K562 (cell line): Measurements from ENCODE around the gene DNAJB13. TPM values are rescaled to one million over a fixed set of nuclear protein-coding genes. Genes with fewer than 3 reads are reported as not detected.
A peak's percentile ranks its signal among the peaks of the same experiment; 100 is the strongest.

Experiments
- AFF1 ChIP-seq, 2 experiments: fragments of 450-650 bp; IDR thresholded peaks; 2 replicates each; pipeline ENCODE4 v1.6.1; 2018; ENCODE audit warnings: mild to moderate bottlenecking in 2 of 2, low read depth in 1 of 2; ENCODE audit not compliant: partially characterized antibody in 2 of 2
- CAMTA2 ChIP-seq: fragments of 250-450 bp; sonication (Bioruptor Pico); conservative IDR thresholded peaks from 2 replicates; pipeline ENCODE4 v1.5.1; 2022
- CHD1 ChIP-seq: fragments of 200-600 bp; sonication (generic); IDR thresholded peaks from one replicate; pipeline ENCODE4 v1.6.1; 2012; ENCODE audit warnings: mild to moderate bottlenecking, moderate library complexity, low read length, inconsistent platforms
- CTBP1 ChIP-seq: fragments of 450-650 bp; IDR thresholded peaks from 2 replicates; pipeline ENCODE4 v1.6.1; 2016; ENCODE audit warnings: borderline replicate concordance
- EZH2 ChIP-seq: IDR thresholded peaks from 2 replicates; pipeline ENCODE4 v1.6.1; 2012; ENCODE audit warnings: low read depth, mild to moderate bottlenecking, inconsistent platforms, low read length, borderline replicate concordance
- FOXK2 ChIP-seq, 2 experiments: fragments of 450-650 bp; IDR thresholded peaks in 1 of 2; conservative IDR thresholded peaks in 1 of 2; 2 replicates each; pipeline ENCODE4 v1.6.1; 2016; ENCODE audit warnings: low read depth in 2 of 2, mild to moderate bottlenecking in 1 of 2
- IFI16 ChIP-seq: fragments of 250-450 bp; sonication (Bioruptor Pico); IDR thresholded peaks from 2 replicates; pipeline ENCODE4 v2.1.2; 2022; ENCODE audit warnings: mild to moderate bottlenecking, inconsistent platforms
- KDM4B ChIP-seq, 2 experiments: fragments of 450-650 bp in 1 of 2; sonication (generic) in 1 of 2; IDR thresholded peaks; 2 replicates each; pipeline ENCODE4 v1.6.1; 2016 to 2017; ENCODE audit warnings: borderline replicate concordance in 2 of 2, antibody characterized with exemption in 1 of 2, low read depth in 1 of 2, mild to moderate bottlenecking in 1 of 2
- MECOM ChIP-seq: fragments of 250-450 bp; sonication (Bioruptor Pico); IDR thresholded peaks from 2 replicates; pipeline ENCODE4 v1.8.0; 2022; ENCODE audit warnings: inconsistent platforms
- NR2C2 ChIP-seq, 2 experiments: fragments of 200-800 bp in 1 of 2; sonication (Bioruptor generic) in 1 of 2; sonication (generic) in 1 of 2; formaldehyde crosslinking in 1 of 2; IDR thresholded peaks; 2 replicates each; pipeline versions ENCODE4 v1.6.1 to v1.8.0; 2016 to 2022; ENCODE audit warnings: mild to moderate bottlenecking in 1 of 2, missing compliant biosample characterization in 1 of 2, missing genetic modification characterization in 1 of 2, missing genetic modification reagents in 1 of 2
- PHB ChIP-seq: fragments of 250-450 bp; sonication (Bioruptor Pico); IDR thresholded peaks from 2 replicates; pipeline ENCODE4 v1.5.0; 2021
- POLR2B ChIP-seq: fragments of 450-650 bp; IDR thresholded peaks from 2 replicates; pipeline ENCODE4 v1.6.1; 2018; ENCODE audit warnings: low read depth; ENCODE audit not compliant: partially characterized antibody
- RFX5 ChIP-seq: IDR thresholded peaks from 2 replicates; pipeline ENCODE4 v1.6.1; 2011; ENCODE audit warnings: low read depth, mild to moderate bottlenecking, improper control_type of control experiment, low read length
- RNF2 ChIP-seq: sonication (generic); IDR thresholded peaks from 2 replicates; pipeline ENCODE4 v1.6.1; 2016
- STAG1 ChIP-seq: sonication (generic); formaldehyde crosslinking; IDR thresholded peaks from 2 replicates; pipeline ENCODE4 v1.5.0; 2020; ENCODE audit warnings: missing genetic modification reagents, borderline replicate concordance
- TAF9B ChIP-seq: fragments of 450-650 bp; IDR thresholded peaks from 2 replicates; pipeline ENCODE4 v1.6.1; 2018; ENCODE audit warnings: mild to moderate bottlenecking; ENCODE audit not compliant: partially characterized antibody
- TRIM28 ChIP-seq: fragments of 450-650 bp; IDR thresholded peaks from 2 replicates; pipeline ENCODE4 v1.6.1; 2017
- ZNF175 ChIP-seq: fragments of 200-800 bp; sonication (Bioruptor generic); IDR thresholded peaks from 2 replicates; pipeline ENCODE4 v1.6.1; 2016; ENCODE audit warnings: low read depth, mild to moderate bottlenecking, missing genetic modification characterization, missing compliant biosample characterization
- ZNF24 ChIP-seq: fragments of 450-650 bp; IDR thresholded peaks from 2 replicates; pipeline ENCODE4 v1.6.1; 2016
- ZNF586 ChIP-seq: fragments of 450-650 bp; formaldehyde crosslinking; conservative IDR thresholded peaks from 2 replicates; pipeline ENCODE4 v1.4.0; 2020; ENCODE audit warnings: mild to moderate bottlenecking, moderate library complexity
- ZNF780A ChIP-seq: fragments of 250-450 bp; sonication (Bioruptor Pico); IDR thresholded peaks from 2 replicates; pipeline ENCODE4 v1.5.0; 2021; ENCODE audit warnings: mild to moderate bottlenecking
- ZSCAN29 ChIP-seq: fragments of 450-650 bp; IDR thresholded peaks from 2 replicates; pipeline ENCODE4 v1.6.1; 2017
- polyA plus RNA-seq, 8 experiments: library from polyadenylated mRNA; depleted of rRNA in 4 of 8; stranded (reverse) in 5 of 8; unstranded in 3 of 8; fragments of >200 nt; fragmentation: Nextera tagmentation in 2 of 8; fragmentation: Illumina TruSeq in 1 of 8; extraction: Ambion mirVana in 2 of 8; extraction: Trizol in 1 of 8; gene quantifications; 2 replicates each; pipeline versions ENCODE4 v1.2.1 to v1.2.3, GENCODE V29; 2011 to 2014; ENCODE audit warnings: inconsistent platforms in 1 of 8, missing spikeins in 1 of 8
- total RNA-seq, 7 experiments: library from RNA; depleted of rRNA in 6 of 7; stranded (reverse); fragments of >200 nt in 6 of 7; fragmentation: Illumina TruSeq in 2 of 7; extraction: Trizol in 2 of 7; gene quantifications; 2 replicates each; pipeline versions ENCODE4 v1.2.1 to v1.2.3, GENCODE V29; 2011 to 2021; ENCODE audit warnings: low replicate concordance in 1 of 7
- TF ChIP-seq, protein P1 (sequence below): fragments of 250-450 bp; sonication (Bioruptor Pico); IDR thresholded peaks from 2 replicates; pipeline ENCODE4 v1.4.0; 2020; ENCODE audit warnings: mild to moderate bottlenecking, moderate library complexity, borderline replicate concordance

The DNAJB13 gene
- total and polyA plus RNA-seq, 9 of the 15 experiments (the other 6 are each of a cell fraction or from before 2014, with no cell fraction given), result 0.14 TPM; not detected in 8

- TF ChIP-seq EZH2 (no peak), RFX5 (peak; percentile 58; the same call in 1 of the 2 replicates), POLR2B (peak; percentile 91), STAG1 (CRISPR knock-in tag) (no peak), FOXK2 (conservative IDR thresholded peaks at IDR 0.05 in 1 of 2, IDR thresholded peaks at IDR 0.05 in 1 of 2; ENCODE audit: low read depth in 2 of 2) (peak; percentile 91 to 93), CAMTA2 (CRISPR knock-in tag) (no peak), ZNF780A (no peak), KDM4B (IDR thresholded peaks at IDR 0.05; ENCODE audit: borderline replicate concordance in 2 of 2, low read depth in 1 of 2) (peak in 1 of 2 experiments; percentile 80; a peak in 2 of 4 replicates), CTBP1 (peak; percentile 95), PHB (CRISPR knock-in tag) (peak; percentile 50), ZNF24 (peak; percentile 7; the same call in 1 of the 2 replicates), CHD1 (peak; percentile 91), AFF1 (IDR thresholded peaks at IDR 0.05; ENCODE audit: low read depth in 1 of 2, partially characterized antibody in 2 of 2) (peak in 1 of 2 experiments; percentile 76), RNF2 (peak; percentile 55), TAF9B (peak; percentile 77), TRIM28 (no peak), ZNF586 (CRISPR knock-in tag) (0 out of 2 replicates have a peak, but pooled peaks have one; percentile 32), ZSCAN29 (no peak), MECOM (no peak), IFI16 (no peak), NR2C2 (CRISPR knock-in tag; IDR thresholded peaks at IDR 0.05) (peak; percentile 49; the same call in 1 of the 2 replicates), NR2C2 (tag; IDR thresholded peaks at IDR 0.05) (peak; percentile 90), ZNF175 (CRISPR knock-in tag) (peak; percentile 73; the same call in 1 of the 2 replicates)
- TF ChIP-seq, protein P1, sequence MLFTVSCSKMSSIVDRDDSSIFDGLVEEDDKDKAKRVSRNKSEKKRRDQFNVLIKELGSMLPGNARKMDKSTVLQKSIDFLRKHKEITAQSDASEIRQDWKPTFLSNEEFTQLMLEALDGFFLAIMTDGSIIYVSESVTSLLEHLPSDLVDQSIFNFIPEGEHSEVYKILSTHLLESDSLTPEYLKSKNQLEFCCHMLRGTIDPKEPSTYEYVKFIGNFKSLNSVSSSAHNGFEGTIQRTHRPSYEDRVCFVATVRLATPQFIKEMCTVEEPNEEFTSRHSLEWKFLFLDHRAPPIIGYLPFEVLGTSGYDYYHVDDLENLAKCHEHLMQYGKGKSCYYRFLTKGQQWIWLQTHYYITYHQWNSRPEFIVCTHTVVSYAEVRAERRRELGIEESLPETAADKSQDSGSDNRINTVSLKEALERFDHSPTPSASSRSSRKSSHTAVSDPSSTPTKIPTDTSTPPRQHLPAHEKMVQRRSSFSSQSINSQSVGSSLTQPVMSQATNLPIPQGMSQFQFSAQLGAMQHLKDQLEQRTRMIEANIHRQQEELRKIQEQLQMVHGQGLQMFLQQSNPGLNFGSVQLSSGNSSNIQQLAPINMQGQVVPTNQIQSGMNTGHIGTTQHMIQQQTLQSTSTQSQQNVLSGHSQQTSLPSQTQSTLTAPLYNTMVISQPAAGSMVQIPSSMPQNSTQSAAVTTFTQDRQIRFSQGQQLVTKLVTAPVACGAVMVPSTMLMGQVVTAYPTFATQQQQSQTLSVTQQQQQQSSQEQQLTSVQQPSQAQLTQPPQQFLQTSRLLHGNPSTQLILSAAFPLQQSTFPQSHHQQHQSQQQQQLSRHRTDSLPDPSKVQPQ (CRISPR knock-in tag), result peak; percentile 87; the same call in 1 of the 2 replicates
These were observed 32.3 kb downstream of the DNAJB13 start (continued) for GRCh38 chr11:73982990-73983740.
